MM.1S (cell line): ENCODE data around the gene TBC1D8.

ENCODE experiments used
- DNase-seq: peaks from one replicate; pipeline ENCODE4 v3.0.0-alpha.2; 2015
- H2AFZ ChIP-seq: fragments of 300-600 bp; sonication (generic); 2 replicates; pipeline ENCODE4 v1.6.0; 2016; ENCODE audit warnings: antibody characterized with exemption, low read length
- H3F3A ChIP-seq: fragments of 300-600 bp; sonication (generic); 2 replicates; pipeline ENCODE4 v1.6.1; 2016; ENCODE audit warnings: mild to moderate bottlenecking, antibody characterized with exemption, low read length, moderate library complexity, mixed read lengths; ENCODE audit not compliant: insufficient read depth
- H3K27ac ChIP-seq: fragments of 300-600 bp; sonication (generic); 2 replicates; pipeline ENCODE4 v1.5.1; 2016; ENCODE audit warnings: mild to moderate bottlenecking, low read length
- H3K27me3 ChIP-seq: fragments of 300-600 bp; sonication (generic); replicated peaks from 2 replicates; pipeline ENCODE4 v1.6.0; 2016; ENCODE audit warnings: low read length; ENCODE audit not compliant: insufficient read depth
- H3K36me3 ChIP-seq: fragments of 300-600 bp; sonication (generic); replicated peaks from 2 replicates; pipeline ENCODE4 v1.6.1; 2016; ENCODE audit warnings: mild to moderate bottlenecking, low read length, mixed read lengths; ENCODE audit not compliant: insufficient read depth
- H3K4me1 ChIP-seq: fragments of 300-600 bp; sonication (generic); 2 replicates; pipeline ENCODE4 v1.6.1; 2016; ENCODE audit warnings: low read length, mixed read lengths
- H3K4me2 ChIP-seq: fragments of 300-600 bp; sonication (generic); 2 replicates; pipeline ENCODE4 v1.6.0; 2016; ENCODE audit warnings: low read depth, low read length
- H3K4me3 ChIP-seq: fragments of 300-600 bp; sonication (generic); 2 replicates; pipeline ENCODE4 v1.5.1; 2016; ENCODE audit warnings: low read length, mixed read lengths
- H3K79me2 ChIP-seq: fragments of 300-600 bp; sonication (generic); 2 replicates; pipeline ENCODE4 v1.6.1; 2016; ENCODE audit warnings: mixed run types, low read length, mixed read lengths
- H3K9ac ChIP-seq: fragments of 300-600 bp; sonication (generic); 2 replicates; pipeline ENCODE4 v1.6.1; 2016; ENCODE audit warnings: low read length, mixed read lengths
- H3K9me2 ChIP-seq: fragments of 300-600 bp; sonication (generic); replicated peaks from 2 replicates; pipeline ENCODE4 v1.6.1; 2016; ENCODE audit warnings: mild to moderate bottlenecking, low read length, mixed read lengths; ENCODE audit not compliant: insufficient read depth
- H3K9me3 ChIP-seq: fragments of 300-600 bp; sonication (generic); replicated peaks from 2 replicates; pipeline ENCODE4 v1.6.1; 2016; ENCODE audit warnings: mild to moderate bottlenecking, low read length, mixed read lengths; ENCODE audit not compliant: insufficient read depth
- H4K20me1 ChIP-seq: fragments of 300-600 bp; sonication (generic); 2 replicates; pipeline ENCODE4 v1.6.1; 2016; ENCODE audit warnings: mild to moderate bottlenecking, low read length, moderate library complexity, mixed read lengths; ENCODE audit not compliant: insufficient read depth
- CTCF ChIP-seq: fragments of 300-600 bp; sonication (generic); IDR thresholded peaks from 2 replicates; pipeline ENCODE4 v1.5.1; 2016; ENCODE audit warnings: antibody characterized with exemption, low read length, mixed read lengths
- EZH2 ChIP-seq: fragments of 300-600 bp; sonication (generic); optimal IDR thresholded peaks from 2 replicates; pipeline ENCODE3; 2017; ENCODE audit warnings: low read depth, mild to moderate bottlenecking, antibody characterized with exemption, low read length, mixed read lengths
- EZH2phosphoT487 ChIP-seq: fragments of 300-600 bp; sonication (generic); IDR thresholded peaks from 2 replicates; pipeline ENCODE4 v1.6.1; 2018; ENCODE audit warnings: antibody characterized with exemption, low read length

Gene TBC1D8

DNA sequence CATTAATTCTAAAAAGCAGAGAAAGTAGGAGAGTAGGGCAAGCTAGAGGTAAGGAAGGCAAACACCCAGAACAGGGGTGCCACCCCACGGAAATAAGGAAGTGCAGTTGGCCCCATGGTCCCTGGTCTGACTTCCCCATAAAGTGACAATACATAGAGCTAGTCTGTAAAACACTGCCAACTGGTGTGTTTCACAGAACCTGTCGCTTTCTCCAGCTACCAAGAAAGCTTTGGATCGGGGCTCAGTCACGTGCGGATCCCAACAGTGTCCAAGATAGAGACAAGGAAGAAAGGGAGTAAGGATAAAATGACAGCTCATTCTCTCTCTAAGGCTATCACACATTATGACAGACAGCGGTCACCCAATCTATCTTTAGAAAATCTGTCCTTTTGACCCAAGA lies 36.4 kb downstream of the TBC1D8 start:
- Histone ChIP-seq H3K27me3 (no peaks in the 10 kb centered on the region), H3K4me3 (no peak overlapping the region), H3K9me3 (no peaks in the 10 kb centered on the region), H3K9me2 (no peaks in the 10 kb centered on the region), H3K27ac (no peak overlapping the region), H3K79me2 (no peaks in the 10 kb centered on the region), H3K36me3 (no peaks in the 10 kb centered on the region), H3K4me1 (no peaks in the 10 kb centered on the region), H3K9ac (no peak overlapping the region), H2AFZ (no peak overlapping the region), H3K4me2 (no peak overlapping the region), H3F3A (no peaks in the 10 kb centered on the region), H4K20me1 (no peaks in the 10 kb centered on the region)
- DNase-seq: no peak
- TF ChIP-seq EZH2: no peak
- no peak for TF ChIP-seq CTCF
- TF ChIP-seq EZH2phosphoT487: no peak

- Histone ChIP-seq H3K79me2 (no peaks in the 10 kb centered on the region), H3K9ac (no peak overlapping the region), H3K4me3 (no peak overlapping the region), H3K27me3 (no peaks in the 10 kb centered on the region), H3K4me1 (no peaks in the 10 kb centered on the region), H3K36me3 (no peaks in the 10 kb centered on the region), H3F3A (no peaks in the 10 kb centered on the region), H3K4me2 (no peak overlapping the region), H3K27ac (no peak overlapping the region), H3K9me3 (no peaks in the 10 kb centered on the region), H3K9me2 (no peaks in the 10 kb centered on the region), H2AFZ (no peak overlapping the region), H4K20me1 (no peaks in the 10 kb centered on the region)
- DNase-seq: no peak
- no peak for TF ChIP-seq CTCF
- TF ChIP-seq EZH2phosphoT487: no peak
- no peak for TF ChIP-seq EZH2
These were observed 36.9 kb downstream of the TBC1D8 start for GRCh38 chr2:101114268-101114783.

GRCh38 chr2:101113441-101114267 lies 37.5 kb downstream of the TBC1D8 start:
- Histone ChIP-seq H3F3A (no peaks in the 10 kb centered on the region), H3K4me3 (no peak overlapping the region), H3K4me1 (no peaks in the 10 kb centered on the region), H3K27ac (no peak overlapping the region), H3K9me3 (no peaks in the 10 kb centered on the region), H3K79me2 (no peaks in the 10 kb centered on the region), H4K20me1 (no peaks in the 10 kb centered on the region), H2AFZ (no peak overlapping the region), H3K36me3 (no peaks in the 10 kb centered on the region), H3K4me2 (no peak overlapping the region), H3K9ac (no peak overlapping the region), H3K9me2 (no peaks in the 10 kb centered on the region), H3K27me3 (no peaks in the 10 kb centered on the region)
- no peak for DNase-seq
- TF ChIP-seq EZH2 (no peak), CTCF (no peak), EZH2phosphoT487 (no peak)
